Loucy (cell line): ENCODE results near the gene ZFP42.

Experiments
- H2AFZ ChIP-seq: fragments of 200-600 bp; sonication (generic); 2 replicates; pipeline ENCODE4 v1.6.0; 2016; ENCODE audit warnings: antibody characterized with exemption, mild to moderate bottlenecking, low read length, moderate library complexity
- H3F3A ChIP-seq: fragments of 200-600 bp; 2 replicates; pipeline ENCODE4 v1.6.0; 2016; ENCODE audit warnings: antibody characterized with exemption, low read depth, mild to moderate bottlenecking
- H3K27me3 ChIP-seq: fragments of 200-600 bp; sonication (generic); 2 replicates; pipeline ENCODE4 v1.6.1; 2014; ENCODE audit warnings: low read length, mild to moderate bottlenecking; ENCODE audit not compliant: insufficient read depth, poor library complexity, severe bottlenecking
- H3K36me3 ChIP-seq: fragments of 200-600 bp; sonication (generic); 2 replicates; pipeline ENCODE4 v1.6.1; 2016; ENCODE audit warnings: low read length; ENCODE audit not compliant: insufficient read depth
- H3K4me1 ChIP-seq: fragments of 200-600 bp; sonication (generic); 2 replicates; pipeline ENCODE4 v1.5.1; 2014; ENCODE audit warnings: low read length, mild to moderate bottlenecking; ENCODE audit not compliant: insufficient read depth, poor library complexity, severe bottlenecking
- H3K4me2 ChIP-seq: fragments of 200-600 bp; sonication (generic); 2 replicates; pipeline ENCODE4 v1.6.0; 2014; ENCODE audit warnings: antibody characterized with exemption, low read length, low read depth, mild to moderate bottlenecking; ENCODE audit not compliant: poor library complexity, severe bottlenecking
- H3K4me3 ChIP-seq: fragments of 200-600 bp; sonication (generic); 2 replicates; pipeline ENCODE4 v1.5.1; 2014; ENCODE audit warnings: low read length, mild to moderate bottlenecking, mixed read lengths; ENCODE audit not compliant: poor library complexity, severe bottlenecking
- H3K79me2 ChIP-seq: fragments of 200-600 bp; sonication (generic); 2 replicates; pipeline ENCODE4 v1.6.1; 2014; ENCODE audit warnings: low read length; ENCODE audit not compliant: insufficient read depth
- H3K9ac ChIP-seq: fragments of 200-600 bp; sonication (generic); 2 replicates; pipeline ENCODE4 v1.6.0; 2014; ENCODE audit warnings: mild to moderate bottlenecking, low read depth, low read length, moderate library complexity; ENCODE audit not compliant: poor library complexity, severe bottlenecking
- H3K9me2 ChIP-seq: fragments of 200-600 bp; sonication (generic); replicated peaks from 2 replicates; pipeline ENCODE4 v1.6.1; 2016; ENCODE audit warnings: low read depth, low read length, mixed read lengths
- H3K9me3 ChIP-seq: fragments of 200-600 bp; sonication (generic); 2 replicates; pipeline ENCODE4 v1.6.1; 2014; ENCODE audit warnings: mild to moderate bottlenecking, antibody characterized with exemption, low read length, low read depth; ENCODE audit not compliant: insufficient read depth
- H4K20me1 ChIP-seq: fragments of 200-600 bp; sonication (generic); 2 replicates; pipeline ENCODE4 v1.6.0; 2014; ENCODE audit warnings: antibody characterized with exemption, low read length, mild to moderate bottlenecking; ENCODE audit not compliant: insufficient read depth, poor library complexity, severe bottlenecking
- EZH2phosphoT487 ChIP-seq: fragments of 200-600 bp; IDR thresholded peaks from 2 replicates; pipeline ENCODE4 v1.6.1; 2018; ENCODE audit warnings: antibody characterized with exemption, mild to moderate bottlenecking, moderate library complexity, borderline replicate concordance
- TF ChIP-seq, protein P1 (sequence below): fragments of 200-600 bp; sonication (generic); conservative IDR thresholded peaks from 2 replicates; pipeline ENCODE4 v1.5.1; 2014; ENCODE audit warnings: mild to moderate bottlenecking, antibody characterized with exemption, low read length

Gene ZFP42

DNA sequence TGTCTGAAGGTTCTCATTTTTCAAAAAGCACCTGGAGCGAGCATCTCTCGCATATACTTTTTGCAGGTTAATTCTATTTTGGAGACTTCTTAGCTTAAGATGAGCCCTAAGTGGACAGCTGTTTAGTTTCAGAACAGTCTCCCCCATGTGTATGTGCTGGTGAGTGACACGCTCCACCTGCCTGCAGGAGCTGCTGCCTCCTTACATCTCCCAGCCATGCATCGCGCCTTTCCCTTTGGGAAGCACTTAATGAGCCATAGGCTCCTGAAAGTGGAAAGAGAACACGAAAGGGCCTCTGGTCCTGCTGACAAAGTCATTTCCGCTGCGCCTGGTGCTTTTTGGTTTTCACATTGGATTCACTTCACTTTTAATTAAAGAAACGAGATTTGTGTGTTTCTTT, 57.7 kb downstream of the ZFP42 start:
- Histone ChIP-seq H3K9me3 (peaks cover 7% of the 10 kb centered on the region; the same call in 1 of the 2 replicates), H4K20me1 (no peaks in the 10 kb centered on the region), H3K9ac (no peak overlapping the region), H3F3A (no peaks in the 10 kb centered on the region), H3K9me2 (no peaks in the 10 kb centered on the region), H3K79me2 (no peaks in the 10 kb centered on the region), H2AFZ (no peak overlapping the region), H3K36me3 (no peaks in the 10 kb centered on the region), H3K27me3 (no peaks in the 10 kb centered on the region), H3K4me1 (no peaks in the 10 kb centered on the region), H3K4me2 (no peak overlapping the region), H3K4me3 (no peak overlapping the region)
- TF ChIP-seq, protein P1, sequence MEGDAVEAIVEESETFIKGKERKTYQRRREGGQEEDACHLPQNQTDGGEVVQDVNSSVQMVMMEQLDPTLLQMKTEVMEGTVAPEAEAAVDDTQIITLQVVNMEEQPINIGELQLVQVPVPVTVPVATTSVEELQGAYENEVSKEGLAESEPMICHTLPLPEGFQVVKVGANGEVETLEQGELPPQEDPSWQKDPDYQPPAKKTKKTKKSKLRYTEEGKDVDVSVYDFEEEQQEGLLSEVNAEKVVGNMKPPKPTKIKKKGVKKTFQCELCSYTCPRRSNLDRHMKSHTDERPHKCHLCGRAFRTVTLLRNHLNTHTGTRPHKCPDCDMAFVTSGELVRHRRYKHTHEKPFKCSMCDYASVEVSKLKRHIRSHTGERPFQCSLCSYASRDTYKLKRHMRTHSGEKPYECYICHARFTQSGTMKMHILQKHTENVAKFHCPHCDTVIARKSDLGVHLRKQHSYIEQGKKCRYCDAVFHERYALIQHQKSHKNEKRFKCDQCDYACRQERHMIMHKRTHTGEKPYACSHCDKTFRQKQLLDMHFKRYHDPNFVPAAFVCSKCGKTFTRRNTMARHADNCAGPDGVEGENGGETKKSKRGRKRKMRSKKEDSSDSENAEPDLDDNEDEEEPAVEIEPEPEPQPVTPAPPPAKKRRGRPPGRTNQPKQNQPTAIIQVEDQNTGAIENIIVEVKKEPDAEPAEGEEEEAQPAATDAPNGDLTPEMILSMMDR, result no peak
- no peak for TF ChIP-seq EZH2phosphoT487
